Gastroesophageal sphincter (tissue), 4 donors: ENCODE data around the gene TAF10. TPM values are rescaled to one million over a fixed set of nuclear protein-coding genes. Genes with fewer than 3 reads are reported as not detected.

Experiments used
- ATAC-seq: fragments of 150-250 bp; one replicate; pipeline ENCODE4 v1.9.1; 2016; ENCODE audit warnings: mild to moderate bottlenecking, moderate library complexity
- H3K27ac ChIP-seq, 4 donors: fragments of 200-600 bp; sonication (generic) in 3 of 4; 1 replicate in 3 of 4; 2 replicates in 1 of 4; pipeline ENCODE4 v1.5.1; 2016 to 2019
- H3K27me3 ChIP-seq: fragments of 200-600 bp; sonication (generic); one replicate; pipeline ENCODE4 v1.5.1; 2019
- H3K36me3 ChIP-seq, 2 donors: fragments of 200-600 bp; sonication (generic); one replicate each; pipeline ENCODE4 v1.5.1; 2019; ENCODE audit warnings: control low read depth in 1 of 2
- H3K4me1 ChIP-seq, 3 donors: fragments of 200-600 bp; sonication (generic); 1 replicate in 2 of 3; 2 replicates in 1 of 3; pipeline ENCODE4 v1.5.1; 2016 to 2019; ENCODE audit warnings: control low read depth in 2 of 3
- H3K4me3 ChIP-seq, 2 donors: fragments of 200-600 bp; sonication (generic); one replicate each; pipeline ENCODE4 v1.5.1; 2019; ENCODE audit warnings: mild to moderate bottlenecking in 1 of 2, moderate library complexity in 1 of 2
- H3K9me3 ChIP-seq, 3 donors: fragments of 200-600 bp; sonication (generic); one replicate each; pipeline ENCODE4 v1.5.1; 2017 to 2019; ENCODE audit warnings: control low read depth in 2 of 3
- EP300 ChIP-seq: sonication (generic); formaldehyde crosslinking; IDR thresholded peaks from one replicate; pipeline ENCODE4 v1.6.1; 2017; ENCODE audit warnings: antibody characterized with exemption, mild to moderate bottlenecking
- POLR2A ChIP-seq, 2 donors: fragments of 450-650 bp; IDR thresholded peaks; one replicate each; pipeline ENCODE4 v1.6.1; 2017; ENCODE audit warnings: antibody characterized with exemption in 2 of 2, mild to moderate bottlenecking in 2 of 2, moderate library complexity in 1 of 2
- POLR2AphosphoS5 ChIP-seq: sonication (generic); formaldehyde crosslinking; IDR thresholded peaks from one replicate; pipeline ENCODE4 v1.6.1; 2017; ENCODE audit warnings: antibody characterized with exemption
- WGBS, 2 donors: methylation state at CpG; one replicate each; pipeline ENCODE4 v1.1.5; 2018; ENCODE audit warnings: low coverage in 1 of 2; 5-methylcytosine and 5-hydroxymethylcytosine counted together
- total RNA-seq, 4 donors: library from RNA; depleted of rRNA; stranded (reverse); fragments of >200 nt; gene quantifications; one replicate each; pipeline ENCODE4 v1.1.0, GENCODE V29; 2016
- TF ChIP-seq, protein P1 (sequence below), 4 experiments: fragments of 200-600 bp in 2 of 4; fragments of 450-650 bp in 2 of 4; sonication (generic) in 1 of 4; IDR thresholded peaks; one replicate each; pipeline ENCODE4 v1.5.1; 2017 to 2019; ENCODE audit warnings: antibody characterized with exemption in 4 of 4, mild to moderate bottlenecking in 2 of 4, moderate library complexity in 2 of 4

Gene TAF10
- total RNA-seq, 4 donors from 2014 or later: 21.7 to 41.1 (median 35.4) TPM

DNA sequence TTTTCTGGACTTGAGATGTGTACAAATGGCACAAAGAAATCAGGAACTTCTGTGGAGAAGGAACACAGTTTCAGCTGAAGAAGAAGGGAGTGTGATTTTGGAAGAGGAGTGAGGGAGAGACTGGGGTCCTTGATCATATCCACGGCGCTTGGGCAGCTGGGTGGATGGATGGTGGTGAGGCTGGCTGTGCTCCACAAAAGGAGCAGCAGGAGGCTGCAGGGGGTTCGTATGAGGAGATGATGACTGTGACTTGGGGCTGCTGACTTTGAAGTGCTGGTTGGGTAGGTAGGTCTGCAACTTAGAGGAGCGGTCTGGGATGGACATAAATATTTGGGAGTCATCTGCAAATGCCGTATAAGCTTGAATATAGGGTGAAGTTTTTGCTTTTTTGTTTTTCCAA lies 44.9 kb upstream of the TAF10 start:
- H3K4me1 ChIP-seq: peaks cover 0 to 48% (median 3%) of the 10 kb centered on the region in 3 donors
- WGBS, 2 donors: 46 to 67% methylated on average over 3 to 5 of the region's 5 CpGs
- H3K9me3 ChIP-seq: no peaks in the 10 kb centered on the region
- H3K27ac ChIP-seq: peak overlapping the region in 3 of 4 donors; percentile 4 to 86 (median 83)
- H3K27me3 ChIP-seq: no peaks in the 10 kb centered on the region
- no peak for ATAC-seq
- H3K4me3 ChIP-seq: no peak overlapping the region
- TF ChIP-seq POLR2A (IDR thresholded peaks at IDR 0.05) (no peak), EP300 (no peak), POLR2AphosphoS5 (no peak)
- no peaks in the 10 kb centered on the region for H3K36me3 ChIP-seq

DNA sequence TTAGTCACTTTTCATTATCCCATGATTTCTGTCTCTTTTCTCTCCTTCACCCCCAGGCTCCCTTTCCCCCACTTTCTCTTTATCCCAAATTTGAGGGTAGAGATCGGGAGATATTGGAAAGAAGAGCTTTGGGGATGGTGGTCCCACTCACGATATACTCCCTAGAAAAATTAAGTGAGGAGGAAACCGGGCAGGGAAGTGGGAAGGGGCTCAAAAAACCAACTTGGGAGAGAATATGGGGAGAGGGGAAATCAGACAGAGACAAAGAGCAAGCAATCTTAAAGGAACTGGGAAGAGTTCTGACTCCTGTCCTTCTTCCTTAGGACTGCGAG lies 44.5 kb upstream of the TAF10 start:
- Histone ChIP-seq H3K4me3 (peak overlapping the region in 1 of 2 donors; percentile 66), H3K27ac (peak overlapping the region in 3 of 4 donors; percentile 4 to 86 (median 83)), H3K27me3 (no peaks in the 10 kb centered on the region), H3K9me3 (no peaks in the 10 kb centered on the region), H3K4me1 (peaks cover 0 to 48% (median 3%) of the 10 kb centered on the region in 3 donors), H3K36me3 (no peaks in the 10 kb centered on the region)
- TF ChIP-seq POLR2A (IDR thresholded peaks at IDR 0.05) (no peak), EP300 (no peak), POLR2AphosphoS5 (no peak)
- TF ChIP-seq, protein P1, sequence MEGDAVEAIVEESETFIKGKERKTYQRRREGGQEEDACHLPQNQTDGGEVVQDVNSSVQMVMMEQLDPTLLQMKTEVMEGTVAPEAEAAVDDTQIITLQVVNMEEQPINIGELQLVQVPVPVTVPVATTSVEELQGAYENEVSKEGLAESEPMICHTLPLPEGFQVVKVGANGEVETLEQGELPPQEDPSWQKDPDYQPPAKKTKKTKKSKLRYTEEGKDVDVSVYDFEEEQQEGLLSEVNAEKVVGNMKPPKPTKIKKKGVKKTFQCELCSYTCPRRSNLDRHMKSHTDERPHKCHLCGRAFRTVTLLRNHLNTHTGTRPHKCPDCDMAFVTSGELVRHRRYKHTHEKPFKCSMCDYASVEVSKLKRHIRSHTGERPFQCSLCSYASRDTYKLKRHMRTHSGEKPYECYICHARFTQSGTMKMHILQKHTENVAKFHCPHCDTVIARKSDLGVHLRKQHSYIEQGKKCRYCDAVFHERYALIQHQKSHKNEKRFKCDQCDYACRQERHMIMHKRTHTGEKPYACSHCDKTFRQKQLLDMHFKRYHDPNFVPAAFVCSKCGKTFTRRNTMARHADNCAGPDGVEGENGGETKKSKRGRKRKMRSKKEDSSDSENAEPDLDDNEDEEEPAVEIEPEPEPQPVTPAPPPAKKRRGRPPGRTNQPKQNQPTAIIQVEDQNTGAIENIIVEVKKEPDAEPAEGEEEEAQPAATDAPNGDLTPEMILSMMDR (IDR thresholded peaks at IDR 0.05): no peak
- no peak for ATAC-seq
- WGBS, 2 donors: 45 to 100% methylated on average over 1 to 4 of the region's 4 CpGs

DNA sequence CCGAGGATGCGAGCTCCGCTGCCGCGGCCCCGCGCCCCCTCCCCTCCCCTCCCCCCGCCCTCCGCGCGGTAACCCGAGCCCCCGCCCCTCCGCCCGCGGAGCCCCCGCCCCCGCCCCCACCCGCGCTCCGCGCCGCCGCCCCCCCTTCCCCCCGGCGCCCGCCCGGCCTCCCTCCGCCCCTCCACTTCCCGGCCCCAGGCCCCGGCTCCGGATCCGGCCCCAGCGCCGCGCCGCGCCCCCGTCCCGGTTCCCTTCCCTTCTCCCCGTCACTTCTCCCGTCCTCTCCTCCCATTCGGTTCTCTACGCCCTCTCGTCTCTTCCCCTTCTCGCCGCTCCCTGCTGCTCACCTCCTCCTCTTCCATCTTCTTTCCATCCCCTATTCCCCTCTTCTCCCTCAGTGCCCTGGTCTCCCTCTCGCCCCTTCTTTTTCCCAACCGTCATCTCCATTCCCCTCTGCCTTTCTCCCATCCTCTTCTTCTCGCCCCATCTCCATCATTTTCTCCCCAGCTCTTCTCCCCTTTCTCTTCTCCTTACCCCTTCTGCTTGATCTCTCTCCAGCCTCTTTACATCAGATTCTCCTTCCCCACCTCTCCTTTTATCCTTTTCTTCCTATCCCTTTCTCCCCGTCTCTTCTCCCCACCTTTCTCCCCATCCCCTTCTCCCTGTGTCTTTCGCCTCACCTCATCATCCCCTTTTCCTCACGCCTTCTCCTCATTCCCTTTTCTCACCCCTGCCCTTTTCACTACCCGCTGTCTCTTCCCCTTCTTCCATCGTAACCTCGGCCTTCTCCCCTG lies 44.0 kb upstream of the TAF10 start, which contains the start of gene DCHS1:
TSS of gene DCHS1 (minus strand) at position 20 of the 794 bp plus-strand sequence. CDS start 14,196 bp downstream, outside the sequence.
- H3K36me3 ChIP-seq: no peaks in the 10 kb centered on the region
- H3K27ac ChIP-seq: peak within 1 kb of the TSS; percentile 13 to 86 (median 84)
- H3K4me3 ChIP-seq: peak within 1 kb of the TSS; percentile 40 to 66
- no peaks in the 10 kb centered on the region for H3K27me3 ChIP-seq
- ATAC-seq: peak; percentile 59
- peaks cover 0 to 48% (median 3%) of the 10 kb centered on the region in 3 donors for H3K4me1 ChIP-seq
- TF ChIP-seq EP300: no peak
- TF ChIP-seq POLR2A (IDR thresholded peaks at IDR 0.05): no peak
- TF ChIP-seq, protein P1 (IDR thresholded peaks at IDR 0.05): no peak
- TF ChIP-seq POLR2AphosphoS5: no peak
- no peaks in the 10 kb centered on the region for H3K9me3 ChIP-seq
- 10 to 31% methylated on average over 9 to 16 of the region's 56 CpGs for WGBS, 2 donors

DNA sequence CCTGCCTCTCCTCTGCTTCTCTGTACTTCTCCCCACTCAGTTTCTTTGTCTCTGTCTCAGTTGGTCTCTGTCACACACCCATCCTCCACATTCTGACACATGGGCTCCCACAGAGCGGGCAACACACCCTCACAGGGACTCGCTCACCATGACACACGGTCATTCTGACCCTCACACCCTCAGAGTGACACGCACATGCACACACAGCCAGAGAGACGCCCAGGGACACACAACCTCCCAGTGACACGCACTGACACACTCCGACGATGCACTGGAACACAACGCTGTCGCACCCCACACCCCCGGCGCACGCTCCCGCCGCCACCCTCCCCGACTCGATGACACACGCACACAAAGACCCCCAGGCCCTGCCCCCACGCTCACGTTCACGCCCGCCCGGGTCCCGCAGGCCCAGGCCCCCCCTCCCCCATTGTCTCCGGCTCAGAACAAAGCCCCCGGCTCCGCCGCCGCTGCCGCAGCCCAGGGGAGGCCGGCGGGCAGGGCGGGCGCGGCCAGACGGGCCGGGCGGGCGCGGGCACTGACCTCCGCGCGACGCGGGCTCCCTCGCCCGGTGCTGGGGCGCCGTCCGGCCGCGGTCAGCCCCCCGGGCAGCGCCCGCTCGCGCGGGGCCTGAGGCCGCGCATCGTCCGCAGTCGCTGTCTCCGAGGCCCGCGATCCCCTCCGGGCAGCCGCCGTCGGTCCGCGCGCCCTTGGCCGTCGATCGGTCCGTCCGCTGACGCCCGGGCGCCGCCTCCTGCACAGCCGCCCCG lies 43.2 kb upstream of the TAF10 start:
- Histone ChIP-seq H3K4me1 (peaks cover 0 to 48% (median 3%) of the 10 kb centered on the region in 3 donors), H3K27me3 (no peaks in the 10 kb centered on the region), H3K36me3 (no peaks in the 10 kb centered on the region), H3K9me3 (no peaks in the 10 kb centered on the region), H3K4me3 (peak overlapping the region; percentile 40 to 66), H3K27ac (peak overlapping the region; percentile 13 to 86 (median 84))
- peak; percentile 61 for ATAC-seq
- 0 to 4% methylated on average over 1 to 3 of the region's 84 CpGs for WGBS, 2 donors
- TF ChIP-seq, protein P1 (IDR thresholded peaks at IDR 0.05): no peak
- TF ChIP-seq POLR2AphosphoS5 (peak; percentile 27), EP300 (no peak), POLR2A (IDR thresholded peaks at IDR 0.05) (peak in 1 of 2 donors; percentile 19)

DNA sequence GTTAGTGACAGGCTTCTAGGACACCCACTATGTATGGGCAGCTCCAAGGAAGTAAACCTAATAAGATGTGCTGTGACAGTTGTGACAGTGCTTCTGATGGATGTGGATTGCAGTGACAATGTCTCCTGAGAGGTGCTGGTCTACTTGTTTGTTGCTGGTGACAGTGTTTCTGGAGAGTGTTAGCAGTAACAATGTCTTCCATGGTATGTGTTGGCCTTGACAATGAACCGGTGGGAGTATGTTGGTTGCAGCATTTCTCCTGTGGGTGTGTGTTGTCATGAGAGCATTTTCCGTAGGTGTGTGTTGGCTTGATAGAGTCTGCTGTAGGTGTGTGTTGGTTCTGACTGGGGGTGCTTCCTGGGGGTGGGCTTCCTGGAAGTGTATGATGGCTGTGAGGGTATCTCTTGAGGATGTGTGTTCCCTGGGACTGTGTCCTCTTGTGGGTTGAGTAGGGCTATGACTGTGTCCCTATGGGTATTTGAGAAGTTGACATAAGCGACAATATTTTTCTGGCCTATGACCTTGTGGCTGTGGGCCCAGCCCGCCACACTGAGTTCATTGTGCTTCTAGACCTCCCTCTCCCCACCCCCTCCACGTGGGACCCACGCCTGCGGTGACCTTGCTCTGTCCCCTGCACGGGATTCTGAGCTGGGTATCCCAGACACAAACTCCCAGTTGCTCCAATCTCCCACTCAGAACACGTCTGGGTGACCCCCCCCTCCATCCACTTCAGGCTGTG lies 42.4 kb upstream of the TAF10 start:
- WGBS, 2 donors: 10 to 29% methylated on average over 6 to 8 of the region's 9 CpGs
- TF ChIP-seq POLR2A (IDR thresholded peaks at IDR 0.05): no peak
- TF ChIP-seq EP300: no peak
- TF ChIP-seq, protein P1 (IDR thresholded peaks at IDR 0.05): no peak
- no peak for TF ChIP-seq POLR2AphosphoS5
- Histone ChIP-seq H3K36me3 (no peaks in the 10 kb centered on the region), H3K9me3 (no peaks in the 10 kb centered on the region), H3K27me3 (no peaks in the 10 kb centered on the region), H3K27ac (peak overlapping the region in 3 of 4 donors; percentile 83 to 86 (median 84)), H3K4me1 (peaks cover 0 to 48% (median 3%) of the 10 kb centered on the region in 3 donors), H3K4me3 (peak overlapping the region in 1 of 2 donors; percentile 66)
- no peak for ATAC-seq
